MM.1S (cell line): ENCODE measurements around the gene R3HDM1.
A peak's percentile ranks its signal among the peaks of the same experiment; 100 is the strongest.

Experiments
- DNase-seq: peaks from one replicate; pipeline ENCODE4 v3.0.0-alpha.2; 2015
- H2AFZ ChIP-seq: fragments of 300-600 bp; sonication (generic); 2 replicates; pipeline ENCODE4 v1.6.0; 2016; ENCODE audit warnings: antibody characterized with exemption, low read length
- H3F3A ChIP-seq: fragments of 300-600 bp; sonication (generic); 2 replicates; pipeline ENCODE4 v1.6.1; 2016; ENCODE audit warnings: mild to moderate bottlenecking, antibody characterized with exemption, low read length, moderate library complexity, mixed read lengths; ENCODE audit not compliant: insufficient read depth
- H3K27ac ChIP-seq: fragments of 300-600 bp; sonication (generic); 2 replicates; pipeline ENCODE4 v1.5.1; 2016; ENCODE audit warnings: mild to moderate bottlenecking, low read length
- H3K27me3 ChIP-seq: fragments of 300-600 bp; sonication (generic); replicated peaks from 2 replicates; pipeline ENCODE4 v1.6.0; 2016; ENCODE audit warnings: low read length; ENCODE audit not compliant: insufficient read depth
- H3K36me3 ChIP-seq: fragments of 300-600 bp; sonication (generic); replicated peaks from 2 replicates; pipeline ENCODE4 v1.6.1; 2016; ENCODE audit warnings: mild to moderate bottlenecking, low read length, mixed read lengths; ENCODE audit not compliant: insufficient read depth
- H3K4me1 ChIP-seq: fragments of 300-600 bp; sonication (generic); 2 replicates; pipeline ENCODE4 v1.6.1; 2016; ENCODE audit warnings: low read length, mixed read lengths
- H3K4me2 ChIP-seq: fragments of 300-600 bp; sonication (generic); 2 replicates; pipeline ENCODE4 v1.6.0; 2016; ENCODE audit warnings: low read depth, low read length
- H3K4me3 ChIP-seq: fragments of 300-600 bp; sonication (generic); 2 replicates; pipeline ENCODE4 v1.5.1; 2016; ENCODE audit warnings: low read length, mixed read lengths
- H3K79me2 ChIP-seq: fragments of 300-600 bp; sonication (generic); 2 replicates; pipeline ENCODE4 v1.6.1; 2016; ENCODE audit warnings: mixed run types, low read length, mixed read lengths
- H3K9ac ChIP-seq: fragments of 300-600 bp; sonication (generic); 2 replicates; pipeline ENCODE4 v1.6.1; 2016; ENCODE audit warnings: low read length, mixed read lengths
- H3K9me2 ChIP-seq: fragments of 300-600 bp; sonication (generic); replicated peaks from 2 replicates; pipeline ENCODE4 v1.6.1; 2016; ENCODE audit warnings: mild to moderate bottlenecking, low read length, mixed read lengths; ENCODE audit not compliant: insufficient read depth
- H3K9me3 ChIP-seq: fragments of 300-600 bp; sonication (generic); replicated peaks from 2 replicates; pipeline ENCODE4 v1.6.1; 2016; ENCODE audit warnings: mild to moderate bottlenecking, low read length, mixed read lengths; ENCODE audit not compliant: insufficient read depth
- H4K20me1 ChIP-seq: fragments of 300-600 bp; sonication (generic); 2 replicates; pipeline ENCODE4 v1.6.1; 2016; ENCODE audit warnings: mild to moderate bottlenecking, low read length, moderate library complexity, mixed read lengths; ENCODE audit not compliant: insufficient read depth
- CTCF ChIP-seq: fragments of 300-600 bp; sonication (generic); IDR thresholded peaks from 2 replicates; pipeline ENCODE4 v1.5.1; 2016; ENCODE audit warnings: antibody characterized with exemption, low read length, mixed read lengths
- EZH2 ChIP-seq: fragments of 300-600 bp; sonication (generic); optimal IDR thresholded peaks from 2 replicates; pipeline ENCODE3; 2017; ENCODE audit warnings: low read depth, mild to moderate bottlenecking, antibody characterized with exemption, low read length, mixed read lengths
- EZH2phosphoT487 ChIP-seq: fragments of 300-600 bp; sonication (generic); IDR thresholded peaks from 2 replicates; pipeline ENCODE4 v1.6.1; 2018; ENCODE audit warnings: antibody characterized with exemption, low read length

Gene R3HDM1

GRCh38 chr2:135736546-135736945, 205.3 kb downstream of the R3HDM1 start:
- H3K79me2 ChIP-seq = no peaks in the 10 kb centered on the region
- no peak overlapping the region for H3K9ac ChIP-seq
- H3K27me3 ChIP-seq = no peaks in the 10 kb centered on the region
- H3K4me2 ChIP-seq = no peak overlapping the region
- H2AFZ ChIP-seq = no peak overlapping the region
- no peak overlapping the region for H3K27ac ChIP-seq
- no peak for DNase-seq
- no peak overlapping the region for H3K4me3 ChIP-seq
- H3K9me2 ChIP-seq = no peaks in the 10 kb centered on the region
- H3F3A ChIP-seq = no peaks in the 10 kb centered on the region
- H3K36me3 ChIP-seq = no peaks in the 10 kb centered on the region
- no peaks in the 10 kb centered on the region for H3K9me3 ChIP-seq
- no peaks in the 10 kb centered on the region for H4K20me1 ChIP-seq
- H3K4me1 ChIP-seq = 0 out of 2 replicates have a peak, but pooled peaks cover 4% of the 10 kb centered on the region
- TF ChIP-seq EZH2phosphoT487 (no peak), CTCF (no peak), EZH2 (no peak)

- no peaks in the 10 kb centered on the region for H3K9me2 ChIP-seq
- no peak for DNase-seq
- H3K9me3 ChIP-seq = no peaks in the 10 kb centered on the region
- H2AFZ ChIP-seq = no peak overlapping the region
- no peak for TF ChIP-seq CTCF
- TF ChIP-seq EZH2 = no peak
- TF ChIP-seq EZH2phosphoT487 = no peak
- no peak overlapping the region for H3K9ac ChIP-seq
- H3K27me3 ChIP-seq = no peaks in the 10 kb centered on the region
- H3K27ac ChIP-seq = no peak overlapping the region
- H3K4me2 ChIP-seq = no peak overlapping the region
- peaks cover 14% of the 10 kb centered on the region; the same call in 1 of the 2 replicates for H3K4me1 ChIP-seq
- peaks cover 34% of the 10 kb centered on the region for H3K79me2 ChIP-seq
- peaks cover 18% of the 10 kb centered on the region for H3F3A ChIP-seq
- no peak overlapping the region for H3K4me3 ChIP-seq
- H4K20me1 ChIP-seq = peaks cover 9% of the 10 kb centered on the region; the same call in 1 of the 2 replicates
- no peaks in the 10 kb centered on the region for H3K36me3 ChIP-seq
Measured at GRCh38 chr2:135740206-135740605, 208.9 kb downstream of the R3HDM1 start.

GRCh38 chr2:135741043-135741394, 209.7 kb downstream of the R3HDM1 start:
- Histone ChIP-seq H3K9me3 (no peaks in the 10 kb centered on the region), H3K4me2 (peak overlapping the region; percentile 53; the same call in 1 of the 2 replicates), H3K27me3 (no peaks in the 10 kb centered on the region), H3K36me3 (peaks cover 4% of the 10 kb centered on the region; the same call in 1 of the 2 replicates), H3K4me3 (no peak overlapping the region), H3K9me2 (no peaks in the 10 kb centered on the region), H3F3A (peaks cover 18% of the 10 kb centered on the region), H3K79me2 (peaks cover 42% of the 10 kb centered on the region), H3K4me1 (peaks cover 14% of the 10 kb centered on the region; the same call in 1 of the 2 replicates), H3K27ac (no peak overlapping the region), H4K20me1 (peaks cover 13% of the 10 kb centered on the region; the same call in 1 of the 2 replicates), H3K9ac (no peak overlapping the region), H2AFZ (peak overlapping the region; percentile 91)
- TF ChIP-seq EZH2 = no peak
- TF ChIP-seq CTCF = no peak
- TF ChIP-seq EZH2phosphoT487 = no peak
- no peak for DNase-seq
